ENCODE measurements around the gene NOL4.

Gene NOL4

DNA sequence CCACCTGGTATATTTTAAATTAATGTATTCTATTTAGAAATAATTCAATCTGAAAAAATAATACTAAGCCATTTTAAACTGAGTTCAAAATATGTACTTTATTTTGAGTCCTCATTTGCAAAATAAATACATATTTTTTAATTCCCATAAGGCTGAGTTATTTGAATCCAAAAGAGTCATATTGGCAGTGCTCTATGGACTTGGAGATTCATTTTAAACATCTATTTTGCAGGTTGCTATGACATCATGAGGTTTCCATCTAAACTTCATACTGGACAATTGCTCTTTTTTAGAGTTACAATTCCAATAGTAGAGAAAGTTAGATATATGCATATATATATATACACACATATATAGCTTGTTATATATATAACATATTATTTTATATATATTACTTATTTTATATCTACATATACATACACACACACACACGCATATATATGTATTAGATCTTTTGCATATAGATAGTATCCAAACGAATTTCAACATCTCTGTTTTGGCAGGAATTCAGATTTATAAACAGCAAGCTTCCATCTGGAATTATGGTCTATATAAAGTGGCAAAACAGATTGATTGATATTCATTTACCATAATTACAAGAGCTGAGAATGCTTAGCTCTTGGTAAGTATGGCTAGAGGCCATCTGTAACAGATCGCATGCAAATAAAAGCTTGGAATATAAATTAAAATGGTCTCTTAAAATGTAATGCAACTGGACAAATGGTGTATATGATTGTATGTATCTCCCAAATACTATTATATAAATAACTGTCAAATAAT is 34.9 kb downstream of the NOL4 start:
- no peak for DNase-seq
